Measurements from ENCODE around the gene ODAD4. TPM values are rescaled to one million over a fixed set of nuclear protein-coding genes. Genes with fewer than 3 reads are reported as not detected.

ODAD4 gene
- total RNA-seq = 1 to 10 TPM; 1.7 to 2.0 TPM

GRCh38 chr17:41930009-41930832 is at the start of gene ODAD4:
ODAD4 (plus strand) TSS chr17:41930617; CDS start chr17:41930724, 107 bp downstream.
- Mint-ChIP-seq H3K36me3 (ENCODE audit: low read depth) (peaks cover 2% of the 10 kb centered on the region), H3K4me1 (peaks cover 60% of the 10 kb centered on the region), H3K9me3 (no peaks in the 10 kb centered on the region), H3K27me3 (no peaks in the 10 kb centered on the region), H3K4me3 (peak within 1 kb of the TSS; percentile 95), H3K27ac (peak within 1 kb of the TSS; percentile 96)
- DNase-seq = peak; percentile 97
- ChIA-PET POLR2A (interaction anchor here (0.6 to 7.9 kb wide), 18 partner anchors 9 to 1438 kb away, joined by 3 to 108 read pairs (median 4); partner anchors contain the start of genes ACLY, CNP, DHX58 and DNAJC7), CTCF (interaction anchor here (0.5 to 1.4 kb wide), 17 partner anchors 8 to 1837 kb away, joined by 3 to 21 read pairs (median 4); partner anchors contain the start of genes ACLY, CNP, DHX58 and DNAJC7)

GRCh38 chr17:41882756-41883155 is 47.7 kb upstream of the ODAD4 start:
- no peak for DNase-seq
- Mint-ChIP-seq H3K36me3 (ENCODE audit: low read depth) (peaks cover 69% of the 10 kb centered on the region), H3K27ac (no peak overlapping the region), H3K27me3 (no peaks in the 10 kb centered on the region), H3K4me1 (no peaks in the 10 kb centered on the region), H3K9me3 (no peaks in the 10 kb centered on the region), H3K4me3 (no peak overlapping the region)
- ChIA-PET POLR2A (no interaction called here), CTCF (no interaction called here)

- ChIA-PET CTCF (interaction anchor here (1.0 to 1.4 kb wide), 2 partner anchors 38 to 148 kb away, joined by 3 read pairs; no protein-coding TSS in a partner anchor), POLR2A (interaction anchor here (1.2 kb wide), 1 partner anchor 21 kb away, joined by 4 read pairs; the partner anchor contains the start of gene KLHL11)
- no peaks in the 10 kb centered on the region for H3K4me1 Mint-ChIP-seq
- peaks cover 64% of the 10 kb centered on the region for H3K36me3 Mint-ChIP-seq (ENCODE audit: low read depth)
- no peak overlapping the region for H3K4me3 Mint-ChIP-seq
- H3K9me3 Mint-ChIP-seq = no peaks in the 10 kb centered on the region
- no peaks in the 10 kb centered on the region for H3K27me3 Mint-ChIP-seq
- H3K27ac Mint-ChIP-seq = no peak overlapping the region
- DNase-seq = no peak
Measured at GRCh38 chr17:41885733-41886132, 44.7 kb upstream of the ODAD4 start.

- no peak for DNase-seq
- ChIA-PET POLR2A (interaction anchor here (1.1 to 1.4 kb wide), 2 partner anchors 10 to 24 kb away, joined by 3 read pairs; no protein-coding TSS in a partner anchor), CTCF (no interaction called here)
- no peaks in the 10 kb centered on the region for H3K27me3 Mint-ChIP-seq
- no peak overlapping the region for H3K27ac Mint-ChIP-seq
- H3K36me3 Mint-ChIP-seq (ENCODE audit: low read depth) = peaks cover 66% of the 10 kb centered on the region
- H3K4me1 Mint-ChIP-seq = no peaks in the 10 kb centered on the region
- no peaks in the 10 kb centered on the region for H3K9me3 Mint-ChIP-seq
- H3K4me3 Mint-ChIP-seq = no peak overlapping the region
Measured at GRCh38 chr17:41888332-41888965, 42.0 kb upstream of the ODAD4 start.

- Mint-ChIP-seq H3K27me3 (no peaks in the 10 kb centered on the region), H3K9me3 (no peaks in the 10 kb centered on the region), H3K36me3 (ENCODE audit: low read depth) (peaks cover 65% of the 10 kb centered on the region), H3K27ac (peak overlapping the region; percentile 35), H3K4me3 (no peak overlapping the region), H3K4me1 (no peaks in the 10 kb centered on the region)
- CTCF ChIA-PET = interaction anchor here (1.3 kb wide), 1 partner anchor 13 kb away, joined by 4 read pairs; no protein-coding TSS in a partner anchor
- POLR2A ChIA-PET = no interaction called here
- no peak for DNase-seq
Measured at GRCh38 chr17:41891135-41892020, 39.0 kb upstream of the ODAD4 start.

GRCh38 chr17:41892021-41892376 is 38.4 kb upstream of the ODAD4 start:
- H3K4me1 Mint-ChIP-seq = no peaks in the 10 kb centered on the region
- H3K4me3 Mint-ChIP-seq = no peak overlapping the region
- no peaks in the 10 kb centered on the region for H3K9me3 Mint-ChIP-seq
- no peak for DNase-seq
- no peak overlapping the region for H3K27ac Mint-ChIP-seq
- H3K36me3 Mint-ChIP-seq (ENCODE audit: low read depth) = peaks cover 68% of the 10 kb centered on the region
- ChIA-PET CTCF (interaction anchor here (1.3 kb wide), 1 partner anchor 13 kb away, joined by 4 read pairs; no protein-coding TSS in a partner anchor), POLR2A (no interaction called here)
- no peaks in the 10 kb centered on the region for H3K27me3 Mint-ChIP-seq

- ChIA-PET POLR2A (interaction anchor here (0.7 to 2.7 kb wide), 2 partner anchors 25 to 288 kb away, joined by 3 to 8 read pairs; partner anchors contain the start of genes ACLY and KCNH4), CTCF (interaction anchor here (0.9 kb wide), 1 partner anchor 25 kb away, joined by 3 read pairs; the partner anchor contains the start of gene ACLY)
- H3K27me3 Mint-ChIP-seq = no peaks in the 10 kb centered on the region
- no peak overlapping the region for H3K27ac Mint-ChIP-seq
- H3K9me3 Mint-ChIP-seq = no peaks in the 10 kb centered on the region
- no peaks in the 10 kb centered on the region for H3K4me1 Mint-ChIP-seq
- H3K36me3 Mint-ChIP-seq (ENCODE audit: low read depth) = peaks cover 70% of the 10 kb centered on the region
- H3K4me3 Mint-ChIP-seq = no peak overlapping the region
- DNase-seq = no peak
Measured at GRCh38 chr17:41893384-41893783, 37.0 kb upstream of the ODAD4 start.

GRCh38 chr17:41894791-41895331 is 35.6 kb upstream of the ODAD4 start:
- ChIA-PET POLR2A (interaction anchor here (2.7 kb wide), 1 partner anchor 23 kb away, joined by 8 read pairs; the partner anchor contains the start of gene ACLY), CTCF (interaction anchor here (0.7 to 1.0 kb wide), 2 partner anchors 36 to 38 kb away, joined by 3 read pairs; partner anchors contain the start of gene ODAD4)
- Mint-ChIP-seq H3K9me3 (no peaks in the 10 kb centered on the region), H3K36me3 (ENCODE audit: low read depth) (peaks cover 71% of the 10 kb centered on the region), H3K27ac (no peak overlapping the region), H3K4me1 (no peaks in the 10 kb centered on the region), H3K27me3 (no peaks in the 10 kb centered on the region), H3K4me3 (no peak overlapping the region)
- DNase-seq = no peak

- Mint-ChIP-seq H3K4me1 (no peaks in the 10 kb centered on the region), H3K27me3 (no peaks in the 10 kb centered on the region), H3K36me3 (ENCODE audit: low read depth) (peaks cover 70% of the 10 kb centered on the region), H3K9me3 (no peaks in the 10 kb centered on the region), H3K27ac (no peak overlapping the region), H3K4me3 (no peak overlapping the region)
- POLR2A ChIA-PET = interaction anchor here (2.7 kb wide), 1 partner anchor 23 kb away, joined by 8 read pairs; the partner anchor contains the start of gene ACLY
- CTCF ChIA-PET = interaction anchor here (1.0 kb wide), 1 partner anchor 37 kb away, joined by 3 read pairs; no protein-coding TSS in a partner anchor
- DNase-seq = no peak
Measured at GRCh38 chr17:41895617-41896016, 34.8 kb upstream of the ODAD4 start.

- Mint-ChIP-seq H3K36me3 (ENCODE audit: low read depth) (peaks cover 77% of the 10 kb centered on the region), H3K4me1 (no peaks in the 10 kb centered on the region)
Measured at GRCh38 chr17:41896726-41897125, 33.7 kb upstream of the ODAD4 start.

GRCh38 chr17:41901646-41902045 is 28.8 kb upstream of the ODAD4 start:
- Mint-ChIP-seq H3K27ac (no peak overlapping the region), H3K4me3 (no peak overlapping the region), H3K36me3 (ENCODE audit: low read depth) (peaks cover 72% of the 10 kb centered on the region), H3K27me3 (no peaks in the 10 kb centered on the region), H3K4me1 (no peaks in the 10 kb centered on the region), H3K9me3 (no peaks in the 10 kb centered on the region)
- ChIA-PET CTCF (no interaction called here), POLR2A (no interaction called here)
- DNase-seq = no peak

More at GRCh38 chr17:41896726-41897125, 33.7 kb upstream of the ODAD4 start:
- no peak for DNase-seq
- no peak overlapping the region for H3K4me3 Mint-ChIP-seq
- no peaks in the 10 kb centered on the region for H3K9me3 Mint-ChIP-seq
- no peaks in the 10 kb centered on the region for H3K27me3 Mint-ChIP-seq
- H3K27ac Mint-ChIP-seq = no peak overlapping the region
- POLR2A ChIA-PET = no interaction called here
- CTCF ChIA-PET = no interaction called here

- Mint-ChIP-seq H3K9me3 (no peaks in the 10 kb centered on the region), H3K27me3 (no peaks in the 10 kb centered on the region), H3K4me3 (no peak overlapping the region), H3K4me1 (no peaks in the 10 kb centered on the region), H3K27ac (no peak overlapping the region), H3K36me3 (ENCODE audit: low read depth) (peaks cover 72% of the 10 kb centered on the region)
- POLR2A ChIA-PET = no interaction called here
- no peak for DNase-seq
- CTCF ChIA-PET = interaction anchor here (0.5 kb wide), 1 partner anchor 481 kb away, joined by 3 read pairs; no protein-coding TSS in a partner anchor
Measured at GRCh38 chr17:41904242-41904841, 26.1 kb upstream of the ODAD4 start.
